HAP-1 (cell line): ENCODE measurements around the gene COL4A6.

ENCODE experiments used
- DNase-seq, 2 experiments: peaks; one replicate each; pipeline ENCODE4 v3.0.0-alpha.2; 2016 to 2020; ENCODE audit warnings: low spot score in 2 of 2
- H3K27me3 ChIP-seq: fragments of 250-450 bp; sonication (Bioruptor Pico); 2 replicates; pipeline ENCODE4 v1.5.1; 2020; ENCODE audit warnings: low read depth, mild to moderate bottlenecking, moderate library complexity
- H3K36me3 ChIP-seq: fragments of 250-450 bp; sonication (Bioruptor Pico); replicated peaks from 2 replicates; pipeline ENCODE4 v1.5.1; 2020; ENCODE audit warnings: mild to moderate bottlenecking
- H3K4me1 ChIP-seq: fragments of 250-450 bp; sonication (Bioruptor Pico); 2 replicates; pipeline ENCODE4 v1.5.1; 2020; ENCODE audit warnings: mild to moderate bottlenecking
- H3K4me3 ChIP-seq: fragments of 250-450 bp; sonication (Bioruptor Pico); 2 replicates; pipeline ENCODE4 v1.5.1; 2020; ENCODE audit warnings: mild to moderate bottlenecking, moderate library complexity
- H3K9me3 ChIP-seq: fragments of 250-450 bp; sonication (Bioruptor Pico); 2 replicates; pipeline ENCODE4 v1.5.1; 2020; ENCODE audit warnings: mild to moderate bottlenecking, moderate library complexity
- in situ Hi-C: fragments of 300-500 bp; cut with MboI; formaldehyde crosslinking; loops from 3 replicates; pipeline ENCODE4 v1.14.3; 2020; ENCODE audit warnings: low sequenced_read_pairs, inconsistent platforms, mixed read lengths

COL4A6 gene

GRCh38 chrX:108123591-108124366 lies 314.4 kb downstream of the COL4A6 start:
- in situ Hi-C loops = no loop called here
- Histone ChIP-seq H3K9me3 (no peaks in the 10 kb centered on the region), H3K27me3 (no peaks in the 10 kb centered on the region), H3K36me3 (no peaks in the 10 kb centered on the region), H3K4me1 (peaks cover 15% of the 10 kb centered on the region), H3K4me3 (no peak overlapping the region)
- DNase-seq = no peak

- no peaks in the 10 kb centered on the region for H3K9me3 ChIP-seq
- DNase-seq = peak; percentile 68 to 82
- no peaks in the 10 kb centered on the region for H3K27me3 ChIP-seq
- in situ Hi-C loops = no loop called here
- no peaks in the 10 kb centered on the region for H3K36me3 ChIP-seq
- peaks cover 15% of the 10 kb centered on the region for H3K4me1 ChIP-seq
- H3K4me3 ChIP-seq = no peak overlapping the region
Observed at GRCh38 chrX:108122748-108123147, 315.5 kb downstream of the COL4A6 start.

GRCh38 chrX:108121291-108121690 lies 316.9 kb downstream of the COL4A6 start:
- Histone ChIP-seq H3K9me3 (no peaks in the 10 kb centered on the region), H3K36me3 (no peaks in the 10 kb centered on the region), H3K4me3 (no peak overlapping the region), H3K4me1 (peaks cover 15% of the 10 kb centered on the region), H3K27me3 (no peaks in the 10 kb centered on the region)
- DNase-seq = no peak
- in situ Hi-C loops = no loop called here

- DNase-seq = no peak
- Histone ChIP-seq H3K27me3 (no peaks in the 10 kb centered on the region), H3K9me3 (no peaks in the 10 kb centered on the region), H3K4me1 (peaks cover 10% of the 10 kb centered on the region), H3K36me3 (no peaks in the 10 kb centered on the region), H3K4me3 (no peak overlapping the region)
- in situ Hi-C loops = no loop called here
Observed at GRCh38 chrX:108117988-108118387, 320.2 kb downstream of the COL4A6 start.

GRCh38 chrX:108114541-108114940 lies 323.7 kb downstream of the COL4A6 start:
- no peaks in the 10 kb centered on the region for H3K27me3 ChIP-seq
- no peak overlapping the region for H3K4me3 ChIP-seq
- no peak for DNase-seq
- no peaks in the 10 kb centered on the region for H3K36me3 ChIP-seq
- H3K4me1 ChIP-seq = no peaks in the 10 kb centered on the region
- H3K9me3 ChIP-seq = no peaks in the 10 kb centered on the region
- in situ Hi-C loops = no loop called here
